ENCODE measurements around the gene NDUFAF5.

DNA sequence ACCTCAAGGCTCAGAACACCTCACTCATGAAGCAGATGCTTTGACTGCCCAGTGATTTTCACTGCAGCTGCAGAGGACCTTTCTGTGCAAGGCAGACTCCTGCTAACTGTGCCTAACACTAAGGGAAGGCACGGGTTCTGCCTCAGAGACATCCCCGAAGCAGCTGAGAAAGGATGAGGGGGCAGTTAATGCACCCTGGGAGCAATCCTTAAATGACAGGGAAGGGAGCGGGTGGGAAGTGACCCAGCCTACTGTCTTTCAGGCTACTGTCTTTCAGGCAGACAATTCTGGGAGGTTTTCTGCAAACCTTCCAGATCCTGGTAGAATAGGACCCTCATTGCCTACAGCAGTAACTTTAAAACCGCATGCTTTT, 55.3 kb downstream of the NDUFAF5 start:
- TF ChIP-seq, protein P1, sequence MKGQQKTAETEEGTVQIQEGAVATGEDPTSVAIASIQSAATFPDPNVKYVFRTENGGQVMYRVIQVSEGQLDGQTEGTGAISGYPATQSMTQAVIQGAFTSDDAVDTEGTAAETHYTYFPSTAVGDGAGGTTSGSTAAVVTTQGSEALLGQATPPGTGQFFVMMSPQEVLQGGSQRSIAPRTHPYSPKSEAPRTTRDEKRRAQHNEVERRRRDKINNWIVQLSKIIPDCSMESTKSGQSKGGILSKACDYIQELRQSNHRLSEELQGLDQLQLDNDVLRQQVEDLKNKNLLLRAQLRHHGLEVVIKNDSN (CRISPR knock-in tag; IDR thresholded peaks at IDR 0.05): no peak
- TF ChIP-seq ZNF317 (CRISPR knock-in tag; IDR thresholded peaks at IDR 0.05; ENCODE audit: borderline replicate concordance, low read depth) (no peak), KAT7 (CRISPR knock-in tag; IDR thresholded peaks at IDR 0.05; ENCODE audit: borderline replicate concordance) (no peak), SP1 (CRISPR knock-in tag; conservative IDR thresholded peaks at IDR 0.05) (no peak), ZNF232 (CRISPR knock-in tag; IDR thresholded peaks at IDR 0.05) (no peak)
- TF ChIP-seq, protein P2, sequence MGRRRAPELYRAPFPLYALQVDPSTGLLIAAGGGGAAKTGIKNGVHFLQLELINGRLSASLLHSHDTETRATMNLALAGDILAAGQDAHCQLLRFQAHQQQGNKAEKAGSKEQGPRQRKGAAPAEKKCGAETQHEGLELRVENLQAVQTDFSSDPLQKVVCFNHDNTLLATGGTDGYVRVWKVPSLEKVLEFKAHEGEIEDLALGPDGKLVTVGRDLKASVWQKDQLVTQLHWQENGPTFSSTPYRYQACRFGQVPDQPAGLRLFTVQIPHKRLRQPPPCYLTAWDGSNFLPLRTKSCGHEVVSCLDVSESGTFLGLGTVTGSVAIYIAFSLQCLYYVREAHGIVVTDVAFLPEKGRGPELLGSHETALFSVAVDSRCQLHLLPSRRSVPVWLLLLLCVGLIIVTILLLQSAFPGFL (CRISPR knock-in tag; IDR thresholded peaks at IDR 0.05; ENCODE audit: borderline replicate concordance): no peak
- TF ChIP-seq, protein P3, sequence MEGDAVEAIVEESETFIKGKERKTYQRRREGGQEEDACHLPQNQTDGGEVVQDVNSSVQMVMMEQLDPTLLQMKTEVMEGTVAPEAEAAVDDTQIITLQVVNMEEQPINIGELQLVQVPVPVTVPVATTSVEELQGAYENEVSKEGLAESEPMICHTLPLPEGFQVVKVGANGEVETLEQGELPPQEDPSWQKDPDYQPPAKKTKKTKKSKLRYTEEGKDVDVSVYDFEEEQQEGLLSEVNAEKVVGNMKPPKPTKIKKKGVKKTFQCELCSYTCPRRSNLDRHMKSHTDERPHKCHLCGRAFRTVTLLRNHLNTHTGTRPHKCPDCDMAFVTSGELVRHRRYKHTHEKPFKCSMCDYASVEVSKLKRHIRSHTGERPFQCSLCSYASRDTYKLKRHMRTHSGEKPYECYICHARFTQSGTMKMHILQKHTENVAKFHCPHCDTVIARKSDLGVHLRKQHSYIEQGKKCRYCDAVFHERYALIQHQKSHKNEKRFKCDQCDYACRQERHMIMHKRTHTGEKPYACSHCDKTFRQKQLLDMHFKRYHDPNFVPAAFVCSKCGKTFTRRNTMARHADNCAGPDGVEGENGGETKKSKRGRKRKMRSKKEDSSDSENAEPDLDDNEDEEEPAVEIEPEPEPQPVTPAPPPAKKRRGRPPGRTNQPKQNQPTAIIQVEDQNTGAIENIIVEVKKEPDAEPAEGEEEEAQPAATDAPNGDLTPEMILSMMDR (IDR thresholded peaks at IDR 0.05): no peak
